Loucy (cell line): Measurements from ENCODE around the gene UBTD1.

ENCODE experiments used
- H2AFZ ChIP-seq: fragments of 200-600 bp; sonication (generic); 2 replicates; pipeline ENCODE4 v1.6.0; 2016; ENCODE audit warnings: antibody characterized with exemption, mild to moderate bottlenecking, low read length, moderate library complexity
- H3F3A ChIP-seq: fragments of 200-600 bp; 2 replicates; pipeline ENCODE4 v1.6.0; 2016; ENCODE audit warnings: antibody characterized with exemption, low read depth, mild to moderate bottlenecking
- H3K27me3 ChIP-seq: fragments of 200-600 bp; sonication (generic); 2 replicates; pipeline ENCODE4 v1.6.1; 2014; ENCODE audit warnings: low read length, mild to moderate bottlenecking; ENCODE audit not compliant: insufficient read depth, poor library complexity, severe bottlenecking
- H3K36me3 ChIP-seq: fragments of 200-600 bp; sonication (generic); 2 replicates; pipeline ENCODE4 v1.6.1; 2016; ENCODE audit warnings: low read length; ENCODE audit not compliant: insufficient read depth
- H3K4me1 ChIP-seq: fragments of 200-600 bp; sonication (generic); 2 replicates; pipeline ENCODE4 v1.5.1; 2014; ENCODE audit warnings: low read length, mild to moderate bottlenecking; ENCODE audit not compliant: insufficient read depth, poor library complexity, severe bottlenecking
- H3K4me2 ChIP-seq: fragments of 200-600 bp; sonication (generic); 2 replicates; pipeline ENCODE4 v1.6.0; 2014; ENCODE audit warnings: antibody characterized with exemption, low read length, low read depth, mild to moderate bottlenecking; ENCODE audit not compliant: poor library complexity, severe bottlenecking
- H3K4me3 ChIP-seq: fragments of 200-600 bp; sonication (generic); 2 replicates; pipeline ENCODE4 v1.5.1; 2014; ENCODE audit warnings: low read length, mild to moderate bottlenecking, mixed read lengths; ENCODE audit not compliant: poor library complexity, severe bottlenecking
- H3K79me2 ChIP-seq: fragments of 200-600 bp; sonication (generic); 2 replicates; pipeline ENCODE4 v1.6.1; 2014; ENCODE audit warnings: low read length; ENCODE audit not compliant: insufficient read depth
- H3K9ac ChIP-seq: fragments of 200-600 bp; sonication (generic); 2 replicates; pipeline ENCODE4 v1.6.0; 2014; ENCODE audit warnings: mild to moderate bottlenecking, low read depth, low read length, moderate library complexity; ENCODE audit not compliant: poor library complexity, severe bottlenecking
- H3K9me2 ChIP-seq: fragments of 200-600 bp; sonication (generic); replicated peaks from 2 replicates; pipeline ENCODE4 v1.6.1; 2016; ENCODE audit warnings: low read depth, low read length, mixed read lengths
- H3K9me3 ChIP-seq: fragments of 200-600 bp; sonication (generic); 2 replicates; pipeline ENCODE4 v1.6.1; 2014; ENCODE audit warnings: mild to moderate bottlenecking, antibody characterized with exemption, low read length, low read depth; ENCODE audit not compliant: insufficient read depth
- H4K20me1 ChIP-seq: fragments of 200-600 bp; sonication (generic); 2 replicates; pipeline ENCODE4 v1.6.0; 2014; ENCODE audit warnings: antibody characterized with exemption, low read length, mild to moderate bottlenecking; ENCODE audit not compliant: insufficient read depth, poor library complexity, severe bottlenecking
- CTCF ChIP-seq: fragments of 200-600 bp; sonication (generic); conservative IDR thresholded peaks from 2 replicates; pipeline ENCODE4 v1.5.1; 2014; ENCODE audit warnings: mild to moderate bottlenecking, antibody characterized with exemption, low read length
- EZH2phosphoT487 ChIP-seq: fragments of 200-600 bp; IDR thresholded peaks from 2 replicates; pipeline ENCODE4 v1.6.1; 2018; ENCODE audit warnings: antibody characterized with exemption, mild to moderate bottlenecking, moderate library complexity, borderline replicate concordance

Gene UBTD1

GRCh38 chr10:97483921-97484320, 14.8 kb upstream of the UBTD1 start:
- Histone ChIP-seq H3K79me2 (peaks cover 37% of the 10 kb centered on the region), H3K9ac (no peak overlapping the region), H3K36me3 (peaks cover 49% of the 10 kb centered on the region; the same call in 1 of the 2 replicates), H3K9me2 (no peaks in the 10 kb centered on the region), H4K20me1 (peaks cover 14% of the 10 kb centered on the region), H3K27me3 (no peaks in the 10 kb centered on the region), H3K4me2 (no peak overlapping the region), H3K4me1 (no peaks in the 10 kb centered on the region), H3K4me3 (no peak overlapping the region), H3F3A (no peaks in the 10 kb centered on the region), H2AFZ (no peak overlapping the region), H3K9me3 (no peaks in the 10 kb centered on the region)
- no peak for TF ChIP-seq EZH2phosphoT487
- no peak for TF ChIP-seq CTCF

- Histone ChIP-seq H3K4me3 (no peak overlapping the region), H3K4me1 (peaks cover 5% of the 10 kb centered on the region), H3F3A (no peaks in the 10 kb centered on the region), H3K4me2 (no peak overlapping the region), H3K79me2 (peaks cover 55% of the 10 kb centered on the region), H3K27me3 (no peaks in the 10 kb centered on the region), H3K9me3 (no peaks in the 10 kb centered on the region), H3K9me2 (no peaks in the 10 kb centered on the region), H3K9ac (no peak overlapping the region), H4K20me1 (peaks cover 24% of the 10 kb centered on the region), H2AFZ (no peak overlapping the region), H3K36me3 (peaks cover 30% of the 10 kb centered on the region; the same call in 1 of the 2 replicates)
- TF ChIP-seq CTCF: no peak
- TF ChIP-seq EZH2phosphoT487: no peak
These were observed 13.0 kb upstream of the UBTD1 start for GRCh38 chr10:97485647-97486281.

- H3K4me2 ChIP-seq: peak overlapping the region; percentile 42
- H3K27me3 ChIP-seq: no peaks in the 10 kb centered on the region
- H3K79me2 ChIP-seq: peaks cover 89% of the 10 kb centered on the region
- peaks cover 26% of the 10 kb centered on the region for H3K4me1 ChIP-seq
- 0 out of 2 replicates have a peak, but pooled peaks cover 4% of the 10 kb centered on the region for H3K36me3 ChIP-seq
- peak overlapping the region; percentile 3 for H3K9ac ChIP-seq
- H3F3A ChIP-seq: no peaks in the 10 kb centered on the region
- no peak for TF ChIP-seq CTCF
- no peak for TF ChIP-seq EZH2phosphoT487
- no peaks in the 10 kb centered on the region for H3K9me2 ChIP-seq
- H3K4me3 ChIP-seq: no peak overlapping the region
- H3K9me3 ChIP-seq: no peaks in the 10 kb centered on the region
- peaks cover 49% of the 10 kb centered on the region for H4K20me1 ChIP-seq
- no peak overlapping the region for H2AFZ ChIP-seq
These were observed 8.1 kb upstream of the UBTD1 start for GRCh38 chr10:97490592-97490991.
